T-helper 2 cell treated with Interferon-gamma antibody and Interleukin-4, amounts not matched to agents 5 μg/mL and 100 μg/mL, for 36 hours (primary cell): Measurements from ENCODE around the gene TRIM63.

Experiments
- DNase-seq: peaks from one replicate; pipeline ENCODE4 v3.0.0; 2021; ENCODE audit warnings: low spot score
- H3K27ac Mint-ChIP-seq: one replicate; pipeline ENCODE4 v1.8.0; 2021; ENCODE audit warnings: mild to moderate bottlenecking, mixed read lengths
- H3K27me3 Mint-ChIP-seq: one replicate; pipeline ENCODE4 v1.8.0; 2021; ENCODE audit warnings: low read depth, mixed read lengths
- H3K36me3 Mint-ChIP-seq: one replicate; pipeline ENCODE4 v1.8.0; 2021; ENCODE audit warnings: low read depth, mixed read lengths
- H3K4me1 Mint-ChIP-seq: one replicate; pipeline ENCODE4 v1.8.0; 2021; ENCODE audit warnings: low read depth, mixed read lengths
- H3K4me3 Mint-ChIP-seq: one replicate; pipeline ENCODE4 v1.8.0; 2022; ENCODE audit warnings: mild to moderate bottlenecking, moderate library complexity, mixed read lengths
- H3K9me3 Mint-ChIP-seq: one replicate; pipeline ENCODE4 v1.8.0; 2021; ENCODE audit warnings: mixed read lengths

Gene TRIM63

DNA sequence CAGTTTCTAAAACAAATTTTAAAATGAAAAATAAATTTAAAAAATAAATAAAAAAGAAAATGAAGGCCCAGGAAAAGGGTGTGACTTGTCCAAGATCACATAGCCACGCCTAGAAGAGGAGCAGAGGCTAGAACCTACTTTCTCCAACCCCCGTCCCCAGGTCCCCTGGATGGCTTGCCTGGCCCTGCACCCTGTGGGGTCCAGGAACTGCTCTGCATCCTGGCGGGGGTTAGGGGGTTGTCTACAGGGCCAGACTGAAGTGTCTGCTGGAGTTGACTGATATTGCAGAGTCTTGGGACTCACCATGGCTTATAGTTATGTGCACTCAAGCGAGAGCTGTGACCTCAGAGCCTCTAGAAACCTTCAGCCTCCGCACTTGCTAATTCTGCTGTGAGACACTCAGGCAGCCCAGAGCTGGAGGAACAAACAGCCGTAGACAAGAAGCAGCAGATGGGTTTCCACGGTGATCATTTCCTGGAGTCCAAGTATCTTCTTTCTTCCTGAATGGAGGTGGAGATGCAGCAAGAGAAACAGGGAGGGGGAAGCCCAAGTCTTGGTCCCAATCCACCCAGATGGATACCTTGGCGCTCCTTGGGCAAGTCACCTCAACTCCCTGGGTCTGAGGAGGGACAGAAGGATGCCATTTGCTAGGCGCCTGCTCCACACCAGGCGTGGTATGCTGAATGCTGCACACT, 51.0 kb downstream of the TRIM63 start:
- Mint-ChIP-seq H3K9me3 (no peaks in the 10 kb centered on the region), H3K36me3 (no peaks in the 10 kb centered on the region), H3K4me3 (no peak overlapping the region), H3K27ac (no peak overlapping the region), H3K4me1 (peaks cover 7% of the 10 kb centered on the region), H3K27me3 (peaks cover 6% of the 10 kb centered on the region)
- no peak for DNase-seq

DNA sequence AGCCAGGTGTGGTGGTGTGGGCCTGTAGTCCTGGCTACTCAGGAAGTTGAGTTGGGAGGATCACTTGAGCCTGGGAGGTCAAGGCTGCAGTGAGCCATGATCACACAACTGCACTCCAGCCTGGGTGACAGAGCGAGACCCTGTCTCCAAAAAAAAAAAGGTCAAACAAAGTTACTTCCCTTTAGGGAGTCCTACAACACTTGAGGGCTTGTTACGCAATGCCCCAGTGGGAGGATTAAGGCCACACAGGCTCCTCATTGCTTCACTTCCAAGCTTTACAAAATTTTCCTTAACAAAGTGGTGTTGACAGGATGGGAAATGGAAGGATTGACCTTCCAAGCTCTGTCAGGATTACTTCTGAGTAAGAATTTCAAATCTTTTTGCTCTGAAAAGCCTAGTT, 52.1 kb downstream of the TRIM63 start:
- Mint-ChIP-seq H3K36me3 (no peaks in the 10 kb centered on the region), H3K4me1 (peaks cover 7% of the 10 kb centered on the region), H3K4me3 (no peak overlapping the region), H3K27ac (no peak overlapping the region), H3K9me3 (no peaks in the 10 kb centered on the region), H3K27me3 (peaks cover 3% of the 10 kb centered on the region)
- no peak for DNase-seq

DNA sequence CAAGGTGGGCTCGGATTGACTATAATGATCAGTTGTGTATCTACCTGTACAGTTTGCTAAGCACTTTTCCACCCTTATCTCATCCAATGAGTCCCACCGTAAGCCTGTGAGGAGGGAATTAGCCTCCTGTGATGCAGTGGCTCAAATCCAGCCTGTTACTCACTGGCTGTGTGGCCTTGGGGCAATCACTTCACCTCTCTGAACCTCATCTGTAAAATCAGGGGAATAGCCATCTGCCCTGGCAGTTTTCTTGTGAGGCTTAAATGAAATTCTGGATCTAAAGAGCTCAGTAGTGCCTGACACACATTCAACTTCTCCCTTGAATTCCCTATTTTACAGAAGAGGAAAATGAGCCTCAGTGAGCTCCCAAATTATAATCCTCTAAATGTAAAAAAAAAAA, 53.3 kb downstream of the TRIM63 start:
- H3K9me3 Mint-ChIP-seq = no peaks in the 10 kb centered on the region
- no peak overlapping the region for H3K4me3 Mint-ChIP-seq
- no peak overlapping the region for H3K27ac Mint-ChIP-seq
- H3K27me3 Mint-ChIP-seq = peaks cover 3% of the 10 kb centered on the region
- peaks cover 1% of the 10 kb centered on the region for H3K4me1 Mint-ChIP-seq
- H3K36me3 Mint-ChIP-seq = no peaks in the 10 kb centered on the region
- no peak for DNase-seq

DNA sequence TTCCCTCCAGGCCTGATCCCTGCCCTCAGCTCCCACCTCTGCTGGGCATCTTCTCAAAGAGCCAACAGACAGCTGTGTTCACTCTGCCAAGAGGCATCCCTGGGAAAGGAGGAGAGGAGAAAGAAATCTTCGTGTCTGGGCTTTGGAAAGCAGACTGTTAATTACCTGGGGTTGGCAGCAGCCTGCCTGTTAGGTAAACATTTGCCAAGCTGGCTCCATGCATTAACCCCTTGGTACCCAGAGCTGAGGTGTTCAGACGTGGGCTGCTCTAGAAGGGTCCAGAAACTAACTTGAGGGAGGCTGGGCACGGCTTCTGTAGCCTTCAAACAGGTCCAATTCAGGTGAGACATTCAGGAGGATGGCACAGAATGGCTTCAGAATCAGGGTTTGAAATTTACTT, 54.6 kb downstream of the TRIM63 start:
- H3K9me3 Mint-ChIP-seq = no peaks in the 10 kb centered on the region
- no peak for DNase-seq
- H3K27ac Mint-ChIP-seq = no peak overlapping the region
- H3K4me1 Mint-ChIP-seq = peaks cover 1% of the 10 kb centered on the region
- no peaks in the 10 kb centered on the region for H3K27me3 Mint-ChIP-seq
- H3K4me3 Mint-ChIP-seq = no peak overlapping the region
- no peaks in the 10 kb centered on the region for H3K36me3 Mint-ChIP-seq

DNA sequence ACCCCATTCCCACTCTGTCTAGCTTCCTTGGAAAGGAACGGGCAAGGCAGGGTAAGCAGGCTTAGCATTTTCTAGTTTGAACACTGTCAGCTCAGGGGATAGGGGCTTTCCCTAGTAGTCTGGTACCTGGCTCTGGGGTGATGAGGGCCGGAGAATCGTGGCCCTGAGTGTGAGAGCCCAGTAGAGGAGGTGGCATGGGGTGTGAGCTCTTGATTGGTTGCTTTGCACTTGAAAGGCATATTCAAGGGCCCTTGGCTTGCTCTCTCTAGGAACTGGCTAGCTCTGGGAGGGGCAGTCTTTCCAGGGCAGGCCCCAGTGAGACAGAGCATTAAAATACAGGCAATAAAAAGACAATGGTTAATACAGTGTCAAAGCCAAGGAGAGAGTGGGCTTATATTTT, 56.6 kb downstream of the TRIM63 start:
- DNase-seq = no peak
- Mint-ChIP-seq H3K9me3 (no peaks in the 10 kb centered on the region), H3K4me1 (peaks cover 1% of the 10 kb centered on the region), H3K27ac (no peak overlapping the region), H3K4me3 (no peak overlapping the region), H3K36me3 (no peaks in the 10 kb centered on the region), H3K27me3 (peaks cover 4% of the 10 kb centered on the region)

DNA sequence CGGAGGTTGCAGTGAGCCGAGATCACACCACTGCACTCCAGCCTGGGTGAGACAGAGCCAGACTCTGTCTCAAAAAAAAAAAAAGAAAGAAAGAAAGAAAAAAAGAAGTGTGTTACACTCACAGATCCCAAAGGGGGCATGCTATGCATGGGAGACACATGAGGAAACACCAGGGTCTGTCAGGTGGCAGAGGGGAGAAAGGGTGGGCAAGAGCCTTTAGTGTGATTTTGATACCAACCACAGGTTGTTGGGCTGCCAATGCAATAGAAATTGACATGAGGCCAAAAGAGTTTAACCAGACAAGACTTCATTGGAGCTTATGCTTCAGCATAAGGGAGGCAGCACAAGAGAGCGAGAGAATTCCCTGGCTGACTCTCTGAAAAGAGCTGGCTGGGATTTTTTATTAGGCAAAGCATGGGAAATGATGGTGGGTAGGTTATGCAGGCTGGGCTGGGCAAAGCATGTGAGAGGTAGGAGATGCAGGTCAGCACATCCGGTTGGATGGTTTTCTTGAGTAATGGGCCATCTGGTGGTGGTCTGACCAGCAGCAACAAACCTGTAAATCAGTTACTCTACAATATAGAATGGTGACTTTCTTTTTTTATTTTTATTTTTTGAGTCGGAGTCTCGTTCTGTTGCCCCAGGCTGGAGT, 57.5 kb downstream of the TRIM63 start:
- Mint-ChIP-seq H3K9me3 (no peaks in the 10 kb centered on the region), H3K27ac (no peak overlapping the region), H3K4me1 (peaks cover 1% of the 10 kb centered on the region), H3K4me3 (no peak overlapping the region), H3K36me3 (no peaks in the 10 kb centered on the region), H3K27me3 (peaks cover 5% of the 10 kb centered on the region)
- no peak for DNase-seq

DNA sequence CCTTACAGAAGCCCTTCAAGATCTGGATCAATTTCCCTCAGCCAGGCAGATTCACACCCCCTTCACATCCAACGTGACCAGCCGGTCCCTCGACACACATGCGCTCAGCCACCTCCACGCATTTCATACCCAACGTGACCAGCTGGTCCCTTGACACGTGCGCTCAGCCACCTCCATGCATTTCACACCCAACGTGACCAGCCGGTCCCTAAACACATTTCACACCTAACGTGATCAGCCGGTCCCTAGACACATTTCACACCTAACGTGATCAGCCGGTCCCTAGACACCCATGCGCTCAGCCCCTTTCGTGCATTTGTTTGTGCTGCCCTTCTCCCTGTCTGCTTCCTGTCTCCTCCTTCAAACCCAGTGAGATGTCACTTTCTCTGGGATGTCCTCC, 60.7 kb downstream of the TRIM63 start:
- no peaks in the 10 kb centered on the region for H3K9me3 Mint-ChIP-seq
- no peak for DNase-seq
- peaks cover 8% of the 10 kb centered on the region for H3K27me3 Mint-ChIP-seq
- H3K27ac Mint-ChIP-seq = no peak overlapping the region
- H3K4me3 Mint-ChIP-seq = no peak overlapping the region
- peaks cover 1% of the 10 kb centered on the region for H3K4me1 Mint-ChIP-seq
- no peaks in the 10 kb centered on the region for H3K36me3 Mint-ChIP-seq

DNA sequence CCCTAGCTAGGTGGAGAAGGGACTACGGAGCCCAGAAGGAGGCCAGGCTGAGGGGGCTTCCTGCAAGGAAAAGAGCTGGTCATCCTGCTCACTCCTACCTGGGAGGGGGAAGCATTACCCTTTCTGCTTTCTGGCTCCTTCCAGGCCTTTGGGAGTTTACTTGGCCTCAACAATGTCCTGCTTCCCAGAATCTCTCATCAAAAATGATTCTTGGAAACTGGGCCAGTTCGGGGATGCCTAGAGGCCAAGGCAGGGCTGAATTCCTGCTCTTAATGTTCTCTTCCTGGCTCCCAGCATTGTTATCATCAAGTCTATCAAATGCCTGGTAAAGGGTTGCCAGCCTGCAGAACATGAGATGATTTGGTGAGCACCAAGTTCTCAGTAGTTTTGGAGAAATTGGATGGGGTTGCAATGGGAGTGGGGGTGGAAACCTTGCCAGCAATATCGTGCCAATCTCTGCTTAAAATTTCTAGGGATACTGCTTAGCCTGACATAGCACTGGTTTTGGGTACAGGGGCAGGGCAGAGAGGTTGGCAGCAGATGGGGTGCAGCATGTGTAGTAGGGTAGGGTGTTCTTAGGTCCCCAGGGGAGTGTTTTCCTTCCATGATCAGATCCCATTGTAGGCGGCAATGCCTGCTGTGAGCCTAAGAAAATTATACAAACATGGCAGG, 61.9 kb downstream of the TRIM63 start:
- no peak for DNase-seq
- Mint-ChIP-seq H3K27ac (no peak overlapping the region), H3K27me3 (peaks cover 8% of the 10 kb centered on the region), H3K4me3 (no peak overlapping the region), H3K9me3 (no peaks in the 10 kb centered on the region), H3K36me3 (no peaks in the 10 kb centered on the region), H3K4me1 (peaks cover 1% of the 10 kb centered on the region)

DNA sequence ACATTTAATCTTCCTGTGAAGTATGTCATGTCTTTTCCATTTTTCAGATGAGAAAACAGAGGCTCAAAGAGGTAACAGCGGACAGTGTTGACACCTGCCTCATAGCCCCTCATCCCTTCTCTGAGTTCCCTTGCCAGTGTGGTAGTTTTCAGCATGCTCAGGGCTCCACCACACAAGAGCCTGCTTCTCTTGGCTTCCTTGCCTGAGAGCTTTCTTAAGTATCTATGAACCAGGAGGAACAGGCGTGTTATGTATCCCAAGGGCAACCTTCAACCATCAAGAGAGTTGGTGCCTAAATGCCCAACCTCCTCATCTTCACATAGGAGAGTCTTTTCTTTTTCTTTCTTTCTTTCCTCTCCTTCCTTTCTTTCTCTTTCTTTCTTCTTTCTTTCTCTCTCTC, 63.7 kb downstream of the TRIM63 start:
- no peak for DNase-seq
- H3K27me3 Mint-ChIP-seq = peaks cover 8% of the 10 kb centered on the region
- no peak overlapping the region for H3K27ac Mint-ChIP-seq
- H3K4me3 Mint-ChIP-seq = no peak overlapping the region
- peaks cover 1% of the 10 kb centered on the region for H3K4me1 Mint-ChIP-seq
- H3K9me3 Mint-ChIP-seq = no peaks in the 10 kb centered on the region
- H3K36me3 Mint-ChIP-seq = no peaks in the 10 kb centered on the region

DNA sequence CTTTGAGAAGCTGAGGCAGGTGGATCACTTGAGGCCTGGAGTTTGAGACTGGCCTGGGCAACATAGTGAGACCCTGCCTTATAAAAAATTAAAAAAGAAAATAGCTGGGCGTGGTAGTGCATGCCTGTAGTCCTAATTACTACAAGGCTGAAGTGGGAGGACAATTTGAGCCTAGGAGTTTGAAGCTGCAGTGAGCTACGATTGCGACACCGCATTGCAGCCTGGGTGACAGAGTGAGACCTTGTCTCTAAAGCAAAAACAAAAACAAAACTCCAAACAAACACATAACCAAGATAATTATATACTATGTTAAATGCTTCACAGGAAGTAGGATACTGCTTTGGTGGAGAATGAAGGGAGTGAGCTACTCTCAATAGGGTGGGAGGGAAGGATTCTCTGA, 64.2 kb downstream of the TRIM63 start:
- no peaks in the 10 kb centered on the region for H3K36me3 Mint-ChIP-seq
- no peak overlapping the region for H3K27ac Mint-ChIP-seq
- no peaks in the 10 kb centered on the region for H3K9me3 Mint-ChIP-seq
- peaks cover 6% of the 10 kb centered on the region for H3K4me1 Mint-ChIP-seq
- H3K27me3 Mint-ChIP-seq = peaks cover 8% of the 10 kb centered on the region
- no peak for DNase-seq
- no peak overlapping the region for H3K4me3 Mint-ChIP-seq
